Inferior parietal cortex (tissue), 1 donor: ENCODE measurements around the gene TCF3.
"Not testable (repeated sequence)": the region's sequence is repeated elsewhere in the genome, so short reads cannot be mapped to it uniquely, and the experiment has no call there.

Source experiments
- DNase-seq: peaks from one replicate; pipeline ENCODE4 v3.0.0-alpha.2; 2016; ENCODE audit errors: extremely low spot score

The TCF3 gene

GRCh38 chr19:1672769-1673644 lies 20.6 kb upstream of the TCF3 start:
- no peak for DNase-seq

- no peak for DNase-seq
Measured at GRCh38 chr19:1672038-1672768, 19.8 kb upstream of the TCF3 start.

GRCh38 chr19:1671716-1672037 lies 19.3 kb upstream of the TCF3 start:
- DNase-seq, result no peak

GRCh38 chr19:1670747-1671146 lies 18.3 kb upstream of the TCF3 start:
- not testable (repeated sequence) for DNase-seq

GRCh38 chr19:1668486-1669270 lies 16.3 kb upstream of the TCF3 start:
- no peak for DNase-seq

- DNase-seq, result no peak
Measured at GRCh38 chr19:1668048-1668485, 15.7 kb upstream of the TCF3 start.

- no peak for DNase-seq
Measured at GRCh38 chr19:1665565-1666047, 13.2 kb upstream of the TCF3 start.

- DNase-seq, result no peak
Measured at GRCh38 chr19:1663852-1664251, 11.4 kb upstream of the TCF3 start.

- DNase-seq, result not testable (repeated sequence)
Measured at GRCh38 chr19:1663227-1663626, 10.8 kb upstream of the TCF3 start.

- no peak for DNase-seq
Measured at GRCh38 chr19:1661995-1662394, 9.6 kb upstream of the TCF3 start.

- DNase-seq, result no peak
Measured at GRCh38 chr19:1659084-1659427, 6.6 kb upstream of the TCF3 start.

GRCh38 chr19:1658150-1659083 lies 6.0 kb upstream of the TCF3 start:
- DNase-seq, result no peak

- no peak for DNase-seq
Measured at GRCh38 chr19:1657746-1658145, 5.3 kb upstream of the TCF3 start.

- DNase-seq, result no peak
Measured at GRCh38 chr19:1656988-1657536, 4.6 kb upstream of the TCF3 start.

GRCh38 chr19:1655987-1656608 lies 3.7 kb upstream of the TCF3 start:
- DNase-seq, result no peak

GRCh38 chr19:1655131-1655981 lies 2.9 kb upstream of the TCF3 start:
- DNase-seq, result no peak

GRCh38 chr19:1654178-1654792 lies 1.9 kb upstream of the TCF3 start:
- no peak for DNase-seq

GRCh38 chr19:1653300-1653628 lies 849 bp upstream of the TCF3 start:
- no peak for DNase-seq
